Fibroblast of lung (primary cell): ENCODE data around the gene MT1X. TPM values are rescaled to one million over a fixed set of nuclear protein-coding genes. Genes with fewer than 3 reads are reported as not detected.

Experiments
- DNase-seq, 2 donors: peaks; one replicate each; pipeline versions ENCODE4 v3.0.0 to v3.0.0-alpha.2; 2010; ENCODE audit warnings: low read depth in 2 of 2
- H2AFZ ChIP-seq: 2 replicates; pipeline ENCODE4 v1.5.1; 2012; ENCODE audit warnings: low read length, control low read depth, inconsistent platforms
- H3K27ac ChIP-seq: 2 replicates; pipeline ENCODE4 v1.5.1; 2011; ENCODE audit warnings: low read length, control low read depth; ENCODE audit not compliant: insufficient read depth
- H3K27me3 ChIP-seq: 2 replicates; pipeline ENCODE4 v1.5.1; 2011; ENCODE audit warnings: mild to moderate bottlenecking, low read length; ENCODE audit not compliant: control insufficient read depth, insufficient read depth
- H3K36me3 ChIP-seq: 2 replicates; pipeline ENCODE4 v1.5.1; 2011; ENCODE audit warnings: low read length; ENCODE audit not compliant: control insufficient read depth, insufficient read depth
- H3K4me1 ChIP-seq: 2 replicates; pipeline ENCODE4 v1.5.1; 2011; ENCODE audit warnings: low read length; ENCODE audit not compliant: control insufficient read depth, insufficient read depth; ENCODE audit errors: extremely low read depth
- H3K4me2 ChIP-seq: 2 replicates; pipeline ENCODE4 v1.5.1; 2011; ENCODE audit warnings: low read length, control low read depth; ENCODE audit not compliant: insufficient read depth; ENCODE audit errors: extremely low read depth
- H3K4me3 ChIP-seq, 4 experiments: fragments of 200-600 bp in 1 of 4; sonication (generic) in 1 of 4; replicated peaks in 1 of 4; 2 replicates each; pipeline ENCODE4 v1.5.1; 2011 to 2016; ENCODE audit warnings: low read length in 4 of 4, low read depth in 3 of 4, mild to moderate bottlenecking in 3 of 4, control low read depth in 2 of 4, inconsistent platforms in 1 of 4, mixed read lengths in 1 of 4; ENCODE audit not compliant: insufficient read depth in 1 of 4; ENCODE audit errors: control extremely low read depth in 1 of 4
- H3K79me2 ChIP-seq: 2 replicates; pipeline ENCODE4 v1.5.1; 2012; ENCODE audit warnings: mild to moderate bottlenecking, low read length, inconsistent platforms; ENCODE audit not compliant: control insufficient read depth, insufficient read depth
- H3K9ac ChIP-seq: 2 replicates; pipeline ENCODE4 v1.5.1; 2011; ENCODE audit warnings: mild to moderate bottlenecking, low read length, control low read depth; ENCODE audit not compliant: insufficient read depth
- H3K9me3 ChIP-seq: 2 replicates; pipeline ENCODE4 v1.5.1; 2012; ENCODE audit warnings: low read depth, low read length; ENCODE audit not compliant: control insufficient read depth, insufficient read depth
- H4K20me1 ChIP-seq: 2 replicates; pipeline ENCODE4 v1.5.1; 2011; ENCODE audit warnings: low read length; ENCODE audit not compliant: control insufficient read depth, insufficient read depth; ENCODE audit errors: extremely low read depth
- EZH2 ChIP-seq: IDR thresholded peaks from 2 replicates; pipeline ENCODE4 v1.5.1; 2012; ENCODE audit warnings: low read length, control low read depth, mild to moderate bottlenecking; ENCODE audit errors: missing control alignments
- polyA plus RNA-seq, 2 donors: library from polyadenylated mRNA; depleted of rRNA in 1 of 2; stranded (reverse) in 1 of 2; unstranded in 1 of 2; fragments of >200 nt; gene quantifications; 2 replicates each; pipeline ENCODE4 v1.2.1, GENCODE V29; 2011 to 2012; ENCODE audit warnings: missing spikeins in 1 of 2
- total RNA-seq: library from RNA; depleted of rRNA; stranded (reverse); fragments of >200 nt; gene quantifications from 2 replicates; pipeline ENCODE4 v1.2.1, GENCODE V29; 2014
- TF ChIP-seq, protein P1 (sequence below), 2 donors: IDR thresholded peaks in 1 of 2; conservative IDR thresholded peaks in 1 of 2; 1 replicate in 1 of 2; 2 replicates in 1 of 2; pipeline ENCODE4 v1.5.1; 2011 to 2012; ENCODE audit warnings: low read length in 2 of 2, control low read depth in 1 of 2, inconsistent platforms in 1 of 2, low read depth in 1 of 2, mild to moderate bottlenecking in 1 of 2

MT1X gene
- total and polyA plus RNA-seq, 2 donors (not counting 1 experiment from before 2014, with no cell fraction given) = 137 to 242 TPM

DNA sequence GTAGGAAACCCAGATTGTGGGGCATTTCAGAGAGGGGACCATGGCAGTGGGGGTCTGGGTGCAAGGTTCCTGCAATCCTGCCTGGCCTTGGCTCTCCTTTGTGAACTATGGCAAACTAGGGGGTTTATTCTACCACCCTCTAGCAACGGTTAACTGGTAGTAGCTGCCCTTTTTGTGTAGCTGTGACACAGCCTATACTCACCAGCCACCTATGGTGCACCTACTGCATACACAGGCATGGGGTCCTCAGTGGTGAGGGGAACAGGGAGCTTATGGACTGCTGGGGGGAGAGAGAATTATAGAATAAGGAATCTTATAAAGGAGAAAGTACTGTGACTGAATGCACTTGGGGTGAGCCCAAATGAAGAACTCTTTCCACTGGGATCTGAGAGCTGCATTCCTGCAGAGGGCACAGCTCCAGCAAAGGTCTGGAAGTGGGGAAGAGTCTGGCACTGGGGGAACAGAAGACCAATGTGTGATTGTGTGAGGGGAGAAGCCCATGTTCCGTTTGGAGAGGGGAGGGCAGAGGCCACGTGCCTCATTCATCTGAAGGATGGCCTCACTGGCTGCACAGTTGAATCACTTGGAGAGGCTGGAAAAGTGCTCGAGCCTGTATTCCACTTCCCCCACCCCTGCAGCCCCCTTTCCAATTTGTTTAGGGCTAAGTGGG is 2.1 kb downstream of the MT1X start:
- H3K36me3 ChIP-seq = no peaks in the 10 kb centered on the region

DNA sequence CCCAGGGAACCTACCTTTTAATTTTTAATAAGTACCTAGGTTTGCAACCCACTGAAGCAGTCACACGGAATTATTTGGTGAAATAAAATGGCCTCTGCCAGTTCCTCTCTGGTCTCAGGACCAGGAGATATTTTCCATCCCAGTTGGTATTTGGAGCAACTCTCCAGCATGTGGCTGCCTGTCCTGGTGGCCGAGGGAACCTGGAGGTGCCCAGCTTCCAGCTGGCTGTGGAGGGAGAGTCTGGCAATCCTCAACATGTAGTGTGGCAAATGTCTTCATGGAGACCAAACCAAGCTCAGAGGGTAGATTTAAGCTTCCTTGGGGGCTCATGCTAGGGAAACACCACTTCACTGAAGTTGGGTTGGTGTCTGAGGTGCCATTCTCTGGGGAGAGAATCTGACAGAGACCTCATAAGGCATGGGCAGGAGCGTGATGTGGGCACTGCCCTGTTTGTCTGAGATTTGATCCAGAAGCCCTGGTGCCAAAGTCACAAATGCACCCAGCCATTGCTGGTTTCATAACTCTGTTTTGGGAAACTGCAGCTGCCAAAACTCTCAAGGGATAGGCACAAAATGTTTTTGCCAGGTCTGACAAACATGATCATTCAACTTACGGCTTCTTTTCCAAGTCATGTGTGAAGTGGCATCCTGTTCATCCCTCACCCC is 2.8 kb downstream of the MT1X start:
- Histone ChIP-seq H3K79me2 (no peaks in the 10 kb centered on the region), H2AFZ (no peak overlapping the region), H3K9ac (no peak overlapping the region), H3K36me3 (no peaks in the 10 kb centered on the region), H3K9me3 (no peaks in the 10 kb centered on the region), H3K27me3 (no peaks in the 10 kb centered on the region), H3K4me2 (no peak overlapping the region), H3K4me3 (no peak overlapping the region), H3K27ac (no peak overlapping the region), H3K4me1 (peaks cover 4% of the 10 kb centered on the region), H4K20me1 (no peaks in the 10 kb centered on the region)
- DNase-seq = no peak
- TF ChIP-seq EZH2 = no peak
- TF ChIP-seq, protein P1, sequence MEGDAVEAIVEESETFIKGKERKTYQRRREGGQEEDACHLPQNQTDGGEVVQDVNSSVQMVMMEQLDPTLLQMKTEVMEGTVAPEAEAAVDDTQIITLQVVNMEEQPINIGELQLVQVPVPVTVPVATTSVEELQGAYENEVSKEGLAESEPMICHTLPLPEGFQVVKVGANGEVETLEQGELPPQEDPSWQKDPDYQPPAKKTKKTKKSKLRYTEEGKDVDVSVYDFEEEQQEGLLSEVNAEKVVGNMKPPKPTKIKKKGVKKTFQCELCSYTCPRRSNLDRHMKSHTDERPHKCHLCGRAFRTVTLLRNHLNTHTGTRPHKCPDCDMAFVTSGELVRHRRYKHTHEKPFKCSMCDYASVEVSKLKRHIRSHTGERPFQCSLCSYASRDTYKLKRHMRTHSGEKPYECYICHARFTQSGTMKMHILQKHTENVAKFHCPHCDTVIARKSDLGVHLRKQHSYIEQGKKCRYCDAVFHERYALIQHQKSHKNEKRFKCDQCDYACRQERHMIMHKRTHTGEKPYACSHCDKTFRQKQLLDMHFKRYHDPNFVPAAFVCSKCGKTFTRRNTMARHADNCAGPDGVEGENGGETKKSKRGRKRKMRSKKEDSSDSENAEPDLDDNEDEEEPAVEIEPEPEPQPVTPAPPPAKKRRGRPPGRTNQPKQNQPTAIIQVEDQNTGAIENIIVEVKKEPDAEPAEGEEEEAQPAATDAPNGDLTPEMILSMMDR (conservative IDR thresholded peaks at IDR 0.05 in 1 of 2, IDR thresholded peaks at IDR 0.05 in 1 of 2; ENCODE audit: low read depth in 1 of 2, low read length in 2 of 2) = no peak

More for the DNA sequence above, 2.1 kb downstream of the MT1X start:
- Histone ChIP-seq H3K9ac (no peak overlapping the region), H3K9me3 (no peaks in the 10 kb centered on the region), H3K4me2 (no peak overlapping the region), H3K4me1 (peaks cover 4% of the 10 kb centered on the region), H4K20me1 (no peaks in the 10 kb centered on the region), H3K4me3 (no peak overlapping the region), H3K27me3 (no peaks in the 10 kb centered on the region), H2AFZ (no peak overlapping the region), H3K79me2 (no peaks in the 10 kb centered on the region), H3K27ac (no peak overlapping the region)
- DNase-seq = no peak
- TF ChIP-seq EZH2 = no peak
- TF ChIP-seq, protein P1 (conservative IDR thresholded peaks at IDR 0.05 in 1 of 2, IDR thresholded peaks at IDR 0.05 in 1 of 2; ENCODE audit: low read depth in 1 of 2, low read length in 2 of 2) = no peak

DNA sequence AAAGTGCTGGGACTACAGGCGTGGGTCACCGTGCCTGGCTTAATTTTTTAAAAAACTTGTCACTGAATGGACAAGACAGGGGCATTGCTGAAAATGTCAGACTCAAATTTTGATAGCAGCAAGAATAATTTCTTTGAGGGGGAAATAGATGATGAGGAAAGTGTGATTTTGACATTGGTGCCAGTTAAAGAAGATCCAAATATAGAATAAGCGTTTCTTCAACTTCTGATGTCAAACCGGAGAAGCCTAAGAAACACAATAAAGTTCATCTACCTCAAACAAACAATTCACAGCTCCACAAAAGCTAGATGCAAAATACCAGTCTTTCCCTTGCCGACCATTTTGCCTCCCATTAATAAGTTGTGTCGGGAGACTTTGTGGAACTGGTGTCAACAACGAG is 4.5 kb downstream of the MT1X start:
- no peaks in the 10 kb centered on the region for H3K9me3 ChIP-seq
- H2AFZ ChIP-seq = no peak overlapping the region
- no peak overlapping the region for H3K27ac ChIP-seq
- no peaks in the 10 kb centered on the region for H3K27me3 ChIP-seq
- H3K4me3 ChIP-seq = no peak overlapping the region
- H3K36me3 ChIP-seq = no peaks in the 10 kb centered on the region
- H3K4me2 ChIP-seq = no peak overlapping the region
- no peak overlapping the region for H3K9ac ChIP-seq
- no peak for DNase-seq
- no peak for TF ChIP-seq EZH2
- TF ChIP-seq, protein P1 (conservative IDR thresholded peaks at IDR 0.05 in 1 of 2, IDR thresholded peaks at IDR 0.05 in 1 of 2; ENCODE audit: low read depth in 1 of 2, low read length in 2 of 2) = no peak
- no peaks in the 10 kb centered on the region for H3K79me2 ChIP-seq
- peaks cover 4% of the 10 kb centered on the region for H3K4me1 ChIP-seq
- H4K20me1 ChIP-seq = no peaks in the 10 kb centered on the region
